IMR-90 (cell line): ENCODE measurements around the gene KIF3A. TPM values are rescaled to one million over a fixed set of nuclear protein-coding genes. Genes with fewer than 3 reads are reported as not detected.

ENCODE experiments used
- ATAC-seq: fragments of 200-7000 bp; cut with Tn5 transposase; 2 replicates; pipeline ENCODE4 v1.9.1; 2020; ENCODE audit warnings: low read depth, mild to moderate bottlenecking, moderate library complexity
- BruUV-seq: library from RNA; stranded (reverse); fragments of 400-500 nt; replicated peaks from 2 replicates; lab custom pipeline; 2021; lab: Mats Ljungman, UMichigan
- CTCF ChIA-PET: fragments of 300-600 bp; formaldehyde crosslinking; extraction: SDS; loops from one replicate; lab custom pipeline; 2021; ENCODE audit warnings: antibody characterized with exemption; lab: Yijun Ruan, JAX
- POLR2A ChIA-PET: fragments of 300-600 bp; sonication (Branson Sonifier 250); formaldehyde crosslinking; loops from one replicate; lab custom pipeline; 2022; ENCODE audit warnings: antibody characterized with exemption; ENCODE audit not compliant: unreplicated experiment; lab: Charles Lee
- DNase-seq: peaks from one replicate; pipeline ENCODE4 v3.0.0; 2013
- H2AFZ ChIP-seq: replicated peaks from 2 replicates; pipeline ENCODE3; 2013; ENCODE audit warnings: low read length, mild to moderate bottlenecking; ENCODE audit not compliant: poor library complexity
- H2AK5ac ChIP-seq: 2 replicates; pipeline ENCODE4 v1.6.1; 2013; ENCODE audit warnings: low read depth, low read length, inconsistent platforms
- H2AK9ac ChIP-seq: replicated peaks from 2 replicates; pipeline ENCODE3; 2013; ENCODE audit warnings: mild to moderate bottlenecking, low read depth, low read length, moderate library complexity; ENCODE audit not compliant: poor library complexity
- H2BK120ac ChIP-seq: 2 replicates; pipeline ENCODE4 v1.6.1; 2013; ENCODE audit warnings: low read depth, low read length, inconsistent platforms
- H2BK15ac ChIP-seq: 3 replicates; pipeline ENCODE4 v1.6.1; 2013; ENCODE audit warnings: low read depth, low read length, inconsistent platforms
- H2BK20ac ChIP-seq: 2 replicates; pipeline ENCODE4 v1.6.1; 2013; ENCODE audit warnings: low read depth, mild to moderate bottlenecking, inconsistent platforms, low read length, moderate library complexity
- H2BK5ac ChIP-seq: 2 replicates; pipeline ENCODE4 v1.6.1; 2013; ENCODE audit warnings: mild to moderate bottlenecking, low read depth, low read length, inconsistent platforms; ENCODE audit not compliant: poor library complexity, severe bottlenecking
- H3K14ac ChIP-seq: replicated peaks from 2 replicates; pipeline ENCODE4 v1.6.1; 2013; ENCODE audit warnings: low read depth, low read length, inconsistent platforms
- H3K18ac ChIP-seq: 2 replicates; pipeline ENCODE4 v1.6.1; 2013; ENCODE audit warnings: low read depth, low read length, control low read depth
- H3K23ac ChIP-seq: 2 replicates; pipeline ENCODE4 v1.6.1; 2013; ENCODE audit warnings: low read depth, low read length, inconsistent platforms
- H3K27ac ChIP-seq: 2 replicates; pipeline ENCODE4 v1.5.1; 2013; ENCODE audit warnings: mild to moderate bottlenecking, control low read depth, low read length; ENCODE audit not compliant: insufficient read depth
- H3K27me3 ChIP-seq: 2 replicates; pipeline ENCODE4 v1.6.1; 2013; ENCODE audit warnings: low read length; ENCODE audit not compliant: control insufficient read depth, insufficient read depth
- H3K36me3 ChIP-seq: 2 replicates; pipeline ENCODE4 v1.6.1; 2013; ENCODE audit warnings: low read length, mixed read lengths; ENCODE audit not compliant: control insufficient read depth, insufficient read depth
- H3K4ac ChIP-seq: 2 replicates; pipeline ENCODE4 v1.6.1; 2013; ENCODE audit warnings: low read depth, low read length, inconsistent platforms
- H3K4me1 ChIP-seq: 2 replicates; pipeline ENCODE4 v1.6.1; 2013; ENCODE audit warnings: low read length, mixed read lengths; ENCODE audit not compliant: control insufficient read depth, insufficient read depth
- H3K4me2 ChIP-seq: 2 replicates; pipeline ENCODE4 v1.6.1; 2013; ENCODE audit warnings: low read depth, mild to moderate bottlenecking, control low read depth, low read length, moderate library complexity
- H3K4me3 ChIP-seq: 2 replicates; pipeline ENCODE4 v1.5.1; 2013; ENCODE audit warnings: low read depth, mild to moderate bottlenecking, control low read depth, low read length, moderate library complexity; ENCODE audit not compliant: insufficient read depth
- H3K56ac ChIP-seq: 2 replicates; pipeline ENCODE4 v1.6.1; 2013; ENCODE audit warnings: low read length, inconsistent platforms; ENCODE audit not compliant: insufficient read depth; ENCODE audit errors: extremely low read depth
- H3K79me1 ChIP-seq, 2 experiments: 2 replicates each; pipeline ENCODE4 v1.6.1; 2013; ENCODE audit warnings: low read length in 2 of 2, inconsistent platforms in 1 of 2, low read depth in 1 of 2
- H3K9ac ChIP-seq: 2 replicates; pipeline ENCODE4 v1.6.1; 2013; ENCODE audit warnings: low read depth, low read length, control low read depth
- H3K9me1 ChIP-seq: 2 replicates; pipeline ENCODE4 v1.6.1; 2013; ENCODE audit warnings: low read length, inconsistent platforms; ENCODE audit not compliant: insufficient read depth
- H3K9me3 ChIP-seq: 2 replicates; pipeline ENCODE4 v1.6.1; 2013; ENCODE audit warnings: low read length; ENCODE audit not compliant: control insufficient read depth, insufficient read depth
- H4K20me1 ChIP-seq: 2 replicates; pipeline ENCODE4 v1.6.1; 2013; ENCODE audit warnings: low read length, inconsistent platforms; ENCODE audit not compliant: insufficient read depth
- H4K5ac ChIP-seq: 2 replicates; pipeline ENCODE4 v1.6.1; 2013; ENCODE audit warnings: mild to moderate bottlenecking, low read depth, low read length, control low read depth
- H4K8ac ChIP-seq, 2 experiments: 2 replicates each; pipeline ENCODE4 v1.6.1; 2013; ENCODE audit warnings: low read depth in 2 of 2, low read length in 2 of 2, control low read depth in 1 of 2, inconsistent platforms in 1 of 2
- H4K91ac ChIP-seq: 2 replicates; pipeline ENCODE4 v1.6.1; 2013; ENCODE audit warnings: low read depth, low read length, inconsistent platforms; ENCODE audit not compliant: insufficient read depth
- CEBPB ChIP-seq: IDR thresholded peaks from 2 replicates; pipeline ENCODE4 v1.6.1; 2012; ENCODE audit warnings: low read depth, low read length, improper control_type of control experiment
- ELK1 ChIP-seq: fragments of 150-350 bp; IDR thresholded peaks from 2 replicates; pipeline ENCODE4 v1.6.1; 2016; ENCODE audit warnings: low read depth, mild to moderate bottlenecking, low read length, moderate library complexity, borderline replicate concordance
- MAFK ChIP-seq: IDR thresholded peaks from 2 replicates; pipeline ENCODE4 v1.6.1; 2012; ENCODE audit warnings: low read depth, low read length, improper control_type of control experiment
- MAZ ChIP-seq: IDR thresholded peaks from 2 replicates; pipeline ENCODE4 v1.6.1; 2012; ENCODE audit warnings: low read depth, mild to moderate bottlenecking, low read length, improper control_type of control experiment, moderate library complexity, borderline replicate concordance
- MXI1 ChIP-seq: IDR thresholded peaks from 2 replicates; pipeline ENCODE4 v1.6.1; 2012; ENCODE audit warnings: low read depth, mild to moderate bottlenecking, low read length, moderate library complexity, borderline replicate concordance
- POLR2A ChIP-seq: IDR thresholded peaks from 2 replicates; pipeline ENCODE4 v1.6.1; 2012; ENCODE audit warnings: mild to moderate bottlenecking, low read depth, low read length
- RCOR1 ChIP-seq: IDR thresholded peaks from 2 replicates; pipeline ENCODE4 v1.6.1; 2012; ENCODE audit warnings: mild to moderate bottlenecking, low read length, improper control_type of control experiment; ENCODE audit not compliant: insufficient replicate concordance
- RFX5 ChIP-seq: IDR thresholded peaks from 2 replicates; pipeline ENCODE4 v1.8.0; 2012; ENCODE audit warnings: low read depth, mild to moderate bottlenecking, low read length, moderate library complexity
- USF2 ChIP-seq: fragments of 150-350 bp; IDR thresholded peaks from 2 replicates; pipeline ENCODE4 v1.6.1; 2017; ENCODE audit warnings: mild to moderate bottlenecking, antibody characterized with exemption, low read length, low read depth
- WGBS, 2 experiments: methylation state at CpG; one replicate each; pipeline versions ENCODE4 v1.1.5 to v1.1.7; 2013; ENCODE audit warnings: missing lambda C conversion rate in 2 of 2; ENCODE audit not compliant: insufficient read length in 1 of 2; ENCODE audit errors: extremely low coverage in 2 of 2; 5-methylcytosine and 5-hydroxymethylcytosine counted together
- dilution Hi-C: fragments of 300-500 bp; cut with HindIII; formaldehyde crosslinking; loops from one replicate; pipeline ENCODE4 v1.14.3; 2018; ENCODE audit warnings: low sequenced_read_pairs; ENCODE audit not compliant: unreplicated experiment
- in situ Hi-C: fragments of 300-500 bp; cut with MboI; formaldehyde crosslinking; loops from 3 replicates; pipeline ENCODE4 v1.14.3; 2019; ENCODE audit warnings: low sequenced_read_pairs, inconsistent platforms, mixed read lengths
- intact Hi-C: fragments of 100-400 bp; cut with micrococcal nuclease; formaldehyde crosslinking; loops from 2 replicates; pipeline ENCODE4 v1.10.0; 2022
- polyA plus RNA-seq, 3 experiments: library from polyadenylated mRNA; depleted of rRNA; stranded (reverse); fragments of >200 nt; gene quantifications; 2 replicates each; pipeline ENCODE4 v1.2.3, GENCODE V29; 2012; ENCODE audit warnings: low replicate concordance in 1 of 3
- total RNA-seq: library from RNA; depleted of rRNA; stranded (reverse); fragments of >200 nt; gene quantifications from 2 replicates; pipeline ENCODE4 v1.2.3, GENCODE V29; 2012

KIF3A gene
- total and polyA plus RNA-seq, 2 of the 4 experiments (the other 2 are of a cell fraction), result 4.3 to 4.5 TPM

GRCh38 chr5:132655821-132656773, 81.2 kb downstream of the KIF3A start (continued):
- TF ChIP-seq MAZ (no peak; the same call in 1 of the 2 replicates), CEBPB (no peak), RFX5 (no peak)

GRCh38 chr5:132653716-132654115, 83.6 kb downstream of the KIF3A start:
- ChIA-PET CTCF (no interaction called here), POLR2A (no interaction called here)
- no peak overlapping the region for H3K23ac ChIP-seq
- no peak for DNase-seq
- no peak overlapping the region for H4K5ac ChIP-seq
- no peak overlapping the region for H4K8ac ChIP-seq
- no peak overlapping the region for H4K91ac ChIP-seq
- H3K4me2 ChIP-seq, result no peak overlapping the region
- H2BK15ac ChIP-seq, result no peak overlapping the region
- H2BK20ac ChIP-seq, result no peak overlapping the region
- no peak overlapping the region for H3K14ac ChIP-seq
- no peak overlapping the region for H2AK5ac ChIP-seq
- H2BK120ac ChIP-seq, result no peak overlapping the region
- no peak overlapping the region for H3K9ac ChIP-seq
- H3K79me1 ChIP-seq, result no peaks in the 10 kb centered on the region
- ATAC-seq, result no peak
- dilution Hi-C loops (no loop called here), intact Hi-C loops (no loop called here), in situ Hi-C loops (no loop called here)
- WGBS, 2 experiments, result 65% methylated on average over 2 of the region's 7 CpGs; no CpG with 5 or more reads in 1 of the 2 experiments
- no peak overlapping the region for H3K56ac ChIP-seq
- no peaks in the 10 kb centered on the region for H3K36me3 ChIP-seq
- TF ChIP-seq RFX5 (no peak), USF2 (no peak), MAFK (no peak), POLR2A (no peak), ELK1 (no peak), RCOR1 (no peak), MXI1 (no peak)
- no peak overlapping the region for H2AK9ac ChIP-seq
- H3K9me3 ChIP-seq, result peaks cover 6% of the 10 kb centered on the region; the same call in 1 of the 2 replicates
- H4K20me1 ChIP-seq, result no peaks in the 10 kb centered on the region
- H3K27ac ChIP-seq, result no peak overlapping the region
- peaks cover 11% of the 10 kb centered on the region; the same call in 1 of the 2 replicates for H3K27me3 ChIP-seq
- H3K9me1 ChIP-seq, result peaks cover 3% of the 10 kb centered on the region; the same call in 1 of the 2 replicates
- no peak overlapping the region for H2BK5ac ChIP-seq
- no peak overlapping the region for H3K18ac ChIP-seq
- H3K4me1 ChIP-seq, result no peaks in the 10 kb centered on the region
- BruUV-seq, result no TSS peak
- H3K4ac ChIP-seq, result no peak overlapping the region
- H3K4me3 ChIP-seq, result no peak overlapping the region
- H2AFZ ChIP-seq, result no peak overlapping the region
